Pancreas (tissue), 10 donors: ENCODE measurements around the gene ANKRD40CL. TPM values are rescaled to one million over a fixed set of nuclear protein-coding genes. Genes with fewer than 3 reads are reported as not detected.
A peak's percentile ranks its signal among the peaks of the same experiment; 100 is the strongest.

Source experiments
- ATAC-seq, 4 donors: fragments of 200-7000 bp; cut with Tn5 transposase; one replicate each; pipeline versions ENCODE4 v1.8.0 to v1.9.1; 2020; ENCODE audit warnings: mild to moderate bottlenecking in 4 of 4, moderate library complexity in 4 of 4
- DNase-seq, 6 donors: peaks; one replicate each; pipeline ENCODE4 v3.0.0-alpha.2; 2020
- FAIRE-seq: peaks from 2 replicates; lab custom pipeline; 2012; peaks lifted over from hg19 to GRCh38; lab: Jason Lieb, UNC
- H3K27ac ChIP-seq, 4 donors: fragments of 200-600 bp; sonication (generic); 1 replicate in 3 of 4; 2 replicates in 1 of 4; pipeline versions ENCODE4 v1.5.0 to v1.8.0; 2020
- H3K27me3 ChIP-seq, 4 donors: fragments of 200-600 bp; one replicate each; pipeline ENCODE4 v1.8.0; 2021
- H3K36me3 ChIP-seq, 3 donors: fragments of 200-600 bp; sonication (generic) in 1 of 3; one replicate each; pipeline versions ENCODE4 v1.5.0 to v1.8.0; 2020 to 2021
- H3K4me1 ChIP-seq, 3 donors: fragments of 200-600 bp; one replicate each; pipeline ENCODE4 v1.8.0; 2021
- H3K4me3 ChIP-seq, 4 donors: fragments of 200-600 bp; sonication (generic) in 2 of 4; one replicate each; pipeline versions ENCODE4 v1.5.0 to v1.8.0; 2020 to 2021
- H3K9me3 ChIP-seq, 4 donors: fragments of 200-600 bp; one replicate each; pipeline ENCODE4 v1.8.0; 2021
- WGBS, 2 donors: extraction: QIAGEN DNeasy Blood & Tissue Kit; methylation state at CpG; one replicate each; pipeline ENCODE4 v1.1.7; 2013; 5-methylcytosine and 5-hydroxymethylcytosine counted together
- intact Hi-C, 3 donors: fragments of 100-400 bp; cut with DNase I; formaldehyde crosslinking; loops; one replicate each; pipeline versions ENCODE4 v1.11.1 to v1.14.2; 2022
- polyA plus RNA-seq, 2 donors: library from polyadenylated mRNA; stranded (reverse); fragments of 200-250 nt; gene quantifications; one replicate each; pipeline ENCODE4 v1.2.3, GENCODE V29; 2013
- total RNA-seq, 6 donors: library from RNA; stranded (reverse); fragmentation: NEBNext Ultra II Directional in 4 of 6; extraction: Animal tissue kit (Norgen Biotek cat#: 25700) in 4 of 6; gene quantifications; one replicate each; pipeline versions ENCODE4 v1.2.1 to v1.2.4, GENCODE V29; 2021 to 2023
- TF ChIP-seq, protein P1 (sequence below), 4 donors: fragments of 200-600 bp; sonication (generic) in 3 of 4; IDR thresholded peaks; one replicate each; pipeline versions ENCODE4 v1.5.0 to v1.8.0; 2021; ENCODE audit warnings: antibody characterized with exemption in 4 of 4
- donor health status: healthy with polysubstance abuse.
- donor health status: DM: no; HTN: no; CAD: no; lungs with moderate emphysema.
- donor health status: DM: no; HTN: no; CAD: no.
- donor health status: control.
- donor health status: control.
- donor health status: Bipolar disorder and iron deficiency.
- donor health status: DM: yes; HTN: yes; CAD: no.
- donor health status: DM: no; HTN: no; CAD: no.
- donor health status: DM: no; HTN: no; CAD: no.
- donor health status: DM: yes; HTN: yes; CAD: no.

The ANKRD40CL gene
- total and polyA plus RNA-seq, 8 donors, result 0.16 to 0.46 (median 0.19) TPM; not detected in 5

DNA sequence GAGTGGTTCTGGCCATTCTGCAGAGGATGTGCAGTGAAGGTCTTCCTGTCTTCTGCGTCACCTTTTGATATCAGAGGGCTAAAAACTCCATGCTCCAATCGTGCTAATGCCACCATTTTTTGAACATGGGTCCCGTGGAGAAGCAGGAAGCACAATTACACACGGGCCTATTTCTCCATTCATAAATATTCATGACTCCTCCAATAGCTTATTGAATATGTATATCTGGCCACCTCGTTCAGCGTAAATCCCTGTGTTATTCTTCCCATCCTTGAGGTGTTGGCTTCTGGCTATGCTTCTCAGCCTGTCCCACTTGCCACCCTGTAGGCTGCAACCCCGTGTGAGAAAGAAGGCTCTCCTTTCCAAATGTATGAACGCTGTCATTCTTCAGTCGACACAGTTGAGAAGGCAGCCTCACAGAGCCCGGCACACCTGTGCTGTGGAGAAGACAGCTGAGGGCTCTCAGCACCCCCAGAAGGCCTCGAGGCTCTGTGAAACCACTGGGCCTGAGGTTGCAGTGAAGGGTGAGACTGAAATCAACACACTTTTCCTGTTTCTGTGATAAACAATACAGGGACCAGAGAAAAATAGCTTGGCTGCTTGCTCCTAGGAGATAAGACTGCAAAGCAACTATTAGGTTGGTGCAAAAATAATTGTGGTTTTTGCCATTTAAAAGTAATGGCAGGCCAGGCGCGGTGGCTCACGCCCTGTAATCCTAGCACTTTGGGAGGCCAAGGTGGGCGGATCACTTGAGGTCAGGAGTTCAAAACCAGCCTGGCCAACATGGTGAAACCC is 4.9 kb upstream of the ANKRD40CL start:
- DNase-seq (no peak), ATAC-seq (no peak), FAIRE-seq (no peak)
- Histone ChIP-seq H3K36me3 (no peaks in the 10 kb centered on the region), H3K27me3 (no peaks in the 10 kb centered on the region), H3K9me3 (no peaks in the 10 kb centered on the region), H3K4me3 (no peak overlapping the region), H3K27ac (no peak overlapping the region), H3K4me1 (peaks cover 8 to 19% (median 17%) of the 10 kb centered on the region in 3 donors)
- intact Hi-C loops, result no loop called here
- TF ChIP-seq, protein P1, sequence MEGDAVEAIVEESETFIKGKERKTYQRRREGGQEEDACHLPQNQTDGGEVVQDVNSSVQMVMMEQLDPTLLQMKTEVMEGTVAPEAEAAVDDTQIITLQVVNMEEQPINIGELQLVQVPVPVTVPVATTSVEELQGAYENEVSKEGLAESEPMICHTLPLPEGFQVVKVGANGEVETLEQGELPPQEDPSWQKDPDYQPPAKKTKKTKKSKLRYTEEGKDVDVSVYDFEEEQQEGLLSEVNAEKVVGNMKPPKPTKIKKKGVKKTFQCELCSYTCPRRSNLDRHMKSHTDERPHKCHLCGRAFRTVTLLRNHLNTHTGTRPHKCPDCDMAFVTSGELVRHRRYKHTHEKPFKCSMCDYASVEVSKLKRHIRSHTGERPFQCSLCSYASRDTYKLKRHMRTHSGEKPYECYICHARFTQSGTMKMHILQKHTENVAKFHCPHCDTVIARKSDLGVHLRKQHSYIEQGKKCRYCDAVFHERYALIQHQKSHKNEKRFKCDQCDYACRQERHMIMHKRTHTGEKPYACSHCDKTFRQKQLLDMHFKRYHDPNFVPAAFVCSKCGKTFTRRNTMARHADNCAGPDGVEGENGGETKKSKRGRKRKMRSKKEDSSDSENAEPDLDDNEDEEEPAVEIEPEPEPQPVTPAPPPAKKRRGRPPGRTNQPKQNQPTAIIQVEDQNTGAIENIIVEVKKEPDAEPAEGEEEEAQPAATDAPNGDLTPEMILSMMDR (IDR thresholded peaks at IDR 0.05), result no peak
- 58 to 59% methylated on average over 15 of the region's 15 CpGs for WGBS, 2 donors

DNA sequence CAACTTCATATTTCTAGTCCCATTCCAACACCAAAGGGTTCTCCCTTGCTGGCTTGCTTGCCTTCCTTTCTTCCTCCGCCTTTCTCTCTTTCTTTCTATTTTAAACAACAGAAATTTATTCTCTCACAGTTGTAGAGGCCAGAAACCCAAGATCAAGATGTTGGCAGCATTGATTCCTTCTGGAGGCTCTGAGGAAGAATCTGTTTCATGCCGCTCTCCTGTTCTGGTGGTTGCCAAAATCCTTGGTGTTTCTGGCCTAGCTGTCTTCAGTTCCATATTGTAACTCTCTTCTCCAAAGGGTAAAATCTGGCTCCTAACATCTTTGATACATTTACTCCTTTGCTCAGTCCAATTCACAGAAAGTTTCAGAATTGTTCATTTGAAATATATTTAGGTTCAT is 3.0 kb upstream of the ANKRD40CL start:
- TF ChIP-seq, protein P1 (IDR thresholded peaks at IDR 0.05), result no peak
- FAIRE-seq, result no peak
- WGBS, 2 donors, result 84 to 98% methylated on average over 2 of the region's 2 CpGs

DNA sequence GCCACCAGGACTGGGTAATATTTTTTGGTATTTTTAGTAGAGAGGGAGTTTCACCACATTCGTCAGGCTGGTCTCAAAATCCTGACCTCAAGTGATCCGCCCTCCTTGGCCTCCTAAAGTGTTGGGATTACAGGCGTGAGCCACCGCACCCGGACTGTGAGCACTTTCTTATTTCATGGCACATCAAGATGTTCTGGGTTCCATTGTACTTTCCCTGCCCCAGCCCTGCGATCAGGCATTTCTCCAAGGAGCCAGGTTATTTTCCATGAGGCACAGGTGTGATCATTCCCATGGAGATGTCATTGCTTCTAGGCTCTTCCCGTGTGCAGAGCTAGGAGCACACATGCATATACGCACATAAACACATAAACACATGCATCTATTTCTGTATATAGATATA is 2.6 kb upstream of the ANKRD40CL start:
- DNase-seq, result peak in 4 of 6 donors; percentile 55 to 70 (median 58)
- intact Hi-C loops, result no loop called here
- peak overlapping the region; percentile 17 to 62 (median 48) for H3K27ac ChIP-seq

More for the DNA sequence above, 3.0 kb upstream of the ANKRD40CL start:
- Histone ChIP-seq H3K4me1 (peaks cover 9 to 29% (median 22%) of the 10 kb centered on the region in 3 donors), H3K9me3 (no peaks in the 10 kb centered on the region), H3K36me3 (no peaks in the 10 kb centered on the region), H3K27me3 (no peaks in the 10 kb centered on the region), H3K4me3 (no peak overlapping the region), H3K27ac (peak overlapping the region; percentile 17 to 62 (median 48))
- intact Hi-C loops, result no loop called here
- ATAC-seq (no peak), DNase-seq (peak in 1 of 6 donors; percentile 3)

DNA sequence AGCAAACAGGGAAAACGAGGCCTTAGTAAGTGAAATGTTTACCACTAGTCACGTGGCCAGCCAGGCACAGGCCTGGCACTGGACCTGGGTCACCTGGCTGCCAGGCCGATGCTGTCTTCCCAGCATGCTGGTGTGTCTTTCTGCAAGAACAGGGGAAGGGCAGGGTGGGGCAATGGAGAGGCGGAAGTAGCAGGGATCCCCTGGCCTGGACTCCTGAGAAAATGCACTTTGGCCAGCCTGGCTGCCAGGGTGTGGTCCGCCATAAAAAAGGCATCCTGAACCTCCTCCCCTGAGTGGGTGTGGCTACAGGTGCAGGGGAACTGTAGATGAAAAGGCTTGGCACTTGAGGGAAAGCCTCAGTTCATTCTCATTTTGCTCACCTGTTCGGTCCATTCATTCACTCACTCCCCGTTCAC is 1.0 kb upstream of the ANKRD40CL start:
- Histone ChIP-seq H3K36me3 (no peaks in the 10 kb centered on the region), H3K9me3 (no peaks in the 10 kb centered on the region), H3K27ac (peak overlapping the region in 1 of 4 donors; percentile 53), H3K27me3 (no peaks in the 10 kb centered on the region), H3K4me1 (peaks cover 13 to 29% (median 22%) of the 10 kb centered on the region in 3 donors), H3K4me3 (no peak overlapping the region)
- 19 to 27% methylated on average over 7 of the region's 7 CpGs for WGBS, 2 donors
- TF ChIP-seq, protein P1 (IDR thresholded peaks at IDR 0.05), result no peak
- no peak for FAIRE-seq
- intact Hi-C loops, result no loop called here
- peak; percentile 81 to 86 (median 82) for ATAC-seq
- DNase-seq, result peak; percentile 78 to 93 (median 85)

More for the DNA sequence above, 2.6 kb upstream of the ANKRD40CL start:
- no peaks in the 10 kb centered on the region for H3K36me3 ChIP-seq
- ATAC-seq, result peak; percentile 59 to 76 (median 68)
- WGBS, 2 donors, result 41 to 44% methylated on average over 8 of the region's 8 CpGs
- no peak for FAIRE-seq
- H3K9me3 ChIP-seq, result no peaks in the 10 kb centered on the region
- H3K27me3 ChIP-seq, result no peaks in the 10 kb centered on the region
- TF ChIP-seq, protein P1 (IDR thresholded peaks at IDR 0.05), result no peak
- no peak overlapping the region for H3K4me3 ChIP-seq
- H3K4me1 ChIP-seq, result peaks cover 13 to 29% (median 22%) of the 10 kb centered on the region in 3 donors

DNA sequence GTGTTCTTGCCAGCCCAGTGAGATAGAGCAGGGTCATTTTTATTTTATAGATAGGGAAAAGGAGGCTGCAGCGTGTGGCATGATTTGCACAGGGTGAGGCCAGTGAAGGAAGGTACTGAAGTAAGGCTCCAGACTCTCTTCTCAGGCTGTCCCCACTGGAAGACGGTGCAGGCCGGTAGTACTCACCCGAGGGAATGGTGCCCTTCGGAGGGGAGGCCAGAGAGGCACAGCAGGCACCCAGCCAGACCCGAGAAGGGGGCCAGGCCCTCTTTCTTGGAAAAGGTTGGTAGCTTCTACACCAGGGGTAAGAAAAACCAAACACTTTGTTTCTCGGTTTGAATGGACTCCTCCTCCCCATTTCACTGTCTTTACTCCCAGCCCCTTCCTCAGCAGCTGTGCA is 288 bp downstream of the ANKRD40CL start:
- Histone ChIP-seq H3K4me1 (peaks cover 13 to 29% (median 22%) of the 10 kb centered on the region in 3 donors), H3K4me3 (no peak overlapping the region), H3K27ac (no peak overlapping the region), H3K36me3 (no peaks in the 10 kb centered on the region), H3K9me3 (no peaks in the 10 kb centered on the region), H3K27me3 (no peaks in the 10 kb centered on the region)
- WGBS, 2 donors, result 72 to 78% methylated on average over 7 of the region's 7 CpGs
- FAIRE-seq, result no peak
- peak in 1 of 6 donors; percentile 13 for DNase-seq
- ATAC-seq, result no peak
- intact Hi-C loops, result no loop called here
- TF ChIP-seq, protein P1 (IDR thresholded peaks at IDR 0.05), result no peak
